GM12801 (cell line): Measurements from ENCODE around the gene ABCA1.

ENCODE experiments used
- CTCF ChIP-seq: IDR thresholded peaks from one replicate; pipeline ENCODE4 v1.5.1; 2011; ENCODE audit warnings: control low read depth; ENCODE audit not compliant: insufficient read length; ENCODE audit errors: extremely low read depth

The ABCA1 gene

DNA sequence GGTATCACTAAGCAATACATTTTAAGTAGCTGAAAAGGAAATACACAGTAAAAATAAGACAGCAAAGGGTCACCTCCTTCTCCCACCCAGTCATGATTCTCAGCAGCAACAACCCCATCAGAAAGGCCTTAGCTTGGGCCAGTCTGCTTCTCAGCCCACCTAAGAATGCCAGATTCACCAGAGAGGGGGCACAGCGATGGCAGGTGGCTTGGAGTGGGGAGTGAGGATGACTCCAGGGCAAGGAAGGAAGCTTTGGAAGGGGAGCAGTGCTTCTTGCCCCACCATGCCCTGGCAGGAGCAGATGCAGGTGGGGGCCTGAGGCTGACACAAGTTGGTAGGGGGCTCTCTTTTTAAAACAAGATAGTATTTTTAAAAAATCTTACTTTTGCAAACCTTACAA is 51.4 kb downstream of the ABCA1 start:
- no peak for TF ChIP-seq CTCF

- no peak for TF ChIP-seq CTCF
These were observed 52.1 kb downstream of the ABCA1 start for GRCh38 chr9:104875897-104876296.

- TF ChIP-seq CTCF, result no peak
These were observed 52.6 kb downstream of the ABCA1 start for GRCh38 chr9:104875320-104875719.

- TF ChIP-seq CTCF, result no peak
These were observed 54.5 kb downstream of the ABCA1 start for GRCh38 chr9:104873489-104873850.

DNA sequence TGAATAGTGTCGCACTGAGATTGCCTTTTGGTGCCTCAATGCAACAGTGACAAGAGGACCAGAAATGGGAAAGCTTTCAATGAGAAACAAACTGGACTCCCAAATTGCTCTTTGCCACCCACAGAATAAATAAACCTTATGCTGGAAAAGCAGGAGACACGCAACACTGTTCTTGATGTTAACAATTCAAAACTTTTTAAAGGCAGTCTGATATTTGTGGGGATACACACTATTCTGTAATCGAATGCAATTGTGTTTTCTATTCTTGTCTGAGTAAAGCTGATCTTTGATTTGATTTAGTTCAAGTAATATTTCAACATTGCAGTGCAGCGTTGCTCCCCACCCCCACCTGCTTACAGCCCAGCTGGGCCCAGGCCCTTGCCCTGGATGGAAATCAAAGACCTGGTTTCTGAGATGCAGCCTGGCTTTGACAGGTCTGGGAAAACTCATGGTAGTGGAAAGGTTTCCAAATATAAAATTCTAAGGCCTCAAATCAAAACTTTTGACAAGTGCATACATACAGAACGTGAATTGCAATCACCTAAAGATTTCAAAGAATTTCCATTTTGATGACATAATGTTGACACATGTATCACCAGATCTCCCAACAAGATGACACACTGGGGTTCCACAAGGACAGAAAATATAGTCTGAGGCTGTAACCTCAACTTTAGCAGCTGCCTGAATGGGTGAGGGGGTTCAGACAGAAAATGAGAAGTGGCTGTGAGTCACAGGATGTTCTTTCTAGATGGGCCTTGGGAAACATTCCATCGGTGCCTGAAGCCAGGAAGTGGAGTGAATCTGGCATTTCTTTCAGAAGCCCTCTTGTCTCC is 55.1 kb downstream of the ABCA1 start:
- no peak for TF ChIP-seq CTCF

- TF ChIP-seq CTCF, result no peak
These were observed 55.9 kb downstream of the ABCA1 start for GRCh38 chr9:104871961-104872527.

DNA sequence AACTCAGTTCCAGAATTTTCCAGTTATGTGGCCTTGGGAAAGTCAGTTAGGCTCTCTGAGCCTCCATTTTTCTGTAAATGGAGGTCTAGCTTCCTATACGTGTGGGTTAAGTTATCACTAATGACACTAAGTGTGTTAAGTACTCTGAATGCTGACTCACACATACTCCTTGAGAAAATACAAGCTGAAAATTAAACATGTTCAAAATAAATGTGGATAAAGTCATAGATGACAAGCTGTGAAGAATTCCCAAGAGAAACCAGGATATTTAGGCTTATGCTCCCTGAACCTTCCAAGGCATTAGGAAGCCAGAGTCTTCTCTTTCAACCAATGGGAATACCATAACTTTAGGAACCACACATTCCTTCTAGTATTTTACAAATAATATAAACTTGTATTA is 58.1 kb downstream of the ABCA1 start:
- TF ChIP-seq CTCF, result no peak
